Osteocyte (in vitro differentiated cells): ENCODE measurements around the gene MINK1. TPM values are rescaled to one million over a fixed set of nuclear protein-coding genes. Genes with fewer than 3 reads are reported as not detected.

Experiments
- DNase-seq: peaks from one replicate; pipeline ENCODE4 v3.0.0; 2021; ENCODE audit warnings: mixed read lengths; ENCODE audit not compliant: unreplicated experiment; ENCODE audit errors: extremely low spot score
- H3K27ac Mint-ChIP-seq: one replicate; pipeline ENCODE4 v1.8.0; 2021; ENCODE audit warnings: mild to moderate bottlenecking, mixed read lengths; ENCODE audit not compliant: unreplicated experiment
- H3K27me3 Mint-ChIP-seq: one replicate; pipeline ENCODE4 v1.8.0; 2021; ENCODE audit warnings: mixed read lengths; ENCODE audit not compliant: unreplicated experiment
- H3K36me3 Mint-ChIP-seq: one replicate; pipeline ENCODE4 v1.8.0; 2021; ENCODE audit warnings: mixed read lengths; ENCODE audit not compliant: unreplicated experiment
- H3K4me1 Mint-ChIP-seq: one replicate; pipeline ENCODE4 v1.8.0; 2021; ENCODE audit warnings: mixed read lengths; ENCODE audit not compliant: unreplicated experiment
- H3K4me3 Mint-ChIP-seq: one replicate; pipeline ENCODE4 v1.8.0; 2021; ENCODE audit warnings: mild to moderate bottlenecking, moderate library complexity, mixed read lengths; ENCODE audit not compliant: unreplicated experiment
- H3K9me3 Mint-ChIP-seq: one replicate; pipeline ENCODE4 v1.8.0; 2021; ENCODE audit warnings: mixed read lengths; ENCODE audit not compliant: unreplicated experiment
- total RNA-seq: library from RNA; stranded (reverse); gene quantifications from 2 replicates; pipeline ENCODE4 v1.2.1, GENCODE V29; 2021
- TF ChIP-seq, protein P1 (sequence below): fragments of 200-600 bp; sonication (generic); IDR thresholded peaks from 2 replicates; pipeline ENCODE4 v1.5.0; 2021; ENCODE audit warnings: antibody characterized with exemption, mild to moderate bottlenecking, moderate library complexity

Gene MINK1
- total RNA-seq, 1 donor from 2014 or later, result 93.3 TPM

DNA sequence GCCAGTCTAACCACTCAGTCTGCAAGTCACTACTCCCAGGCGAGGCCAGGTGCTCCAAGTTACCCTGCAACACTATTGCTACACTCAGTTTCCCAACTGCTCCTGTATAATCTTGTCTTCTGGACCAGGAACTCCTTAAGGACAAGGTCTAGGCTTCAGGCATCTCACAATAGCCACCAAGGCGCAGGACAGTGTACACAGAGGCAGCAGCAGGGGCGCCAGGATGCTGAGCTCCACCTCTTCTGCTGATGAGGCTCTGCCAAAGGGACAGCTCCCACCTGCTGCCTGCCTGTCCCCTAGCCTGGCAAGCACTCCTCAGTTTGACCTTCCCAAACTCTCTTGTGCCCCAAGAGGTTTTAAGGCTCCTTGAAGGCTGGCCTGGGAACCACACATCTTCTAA is 103.3 kb downstream of the MINK1 start:
- no peak overlapping the region for H3K27ac Mint-ChIP-seq
- H3K4me1 Mint-ChIP-seq, result peaks cover 31% of the 10 kb centered on the region
- DNase-seq, result no peak
- no peaks in the 10 kb centered on the region for H3K27me3 Mint-ChIP-seq
- no peaks in the 10 kb centered on the region for H3K9me3 Mint-ChIP-seq
- H3K4me3 Mint-ChIP-seq, result no peak overlapping the region
- H3K36me3 Mint-ChIP-seq, result peaks cover 8% of the 10 kb centered on the region
- TF ChIP-seq, protein P1, sequence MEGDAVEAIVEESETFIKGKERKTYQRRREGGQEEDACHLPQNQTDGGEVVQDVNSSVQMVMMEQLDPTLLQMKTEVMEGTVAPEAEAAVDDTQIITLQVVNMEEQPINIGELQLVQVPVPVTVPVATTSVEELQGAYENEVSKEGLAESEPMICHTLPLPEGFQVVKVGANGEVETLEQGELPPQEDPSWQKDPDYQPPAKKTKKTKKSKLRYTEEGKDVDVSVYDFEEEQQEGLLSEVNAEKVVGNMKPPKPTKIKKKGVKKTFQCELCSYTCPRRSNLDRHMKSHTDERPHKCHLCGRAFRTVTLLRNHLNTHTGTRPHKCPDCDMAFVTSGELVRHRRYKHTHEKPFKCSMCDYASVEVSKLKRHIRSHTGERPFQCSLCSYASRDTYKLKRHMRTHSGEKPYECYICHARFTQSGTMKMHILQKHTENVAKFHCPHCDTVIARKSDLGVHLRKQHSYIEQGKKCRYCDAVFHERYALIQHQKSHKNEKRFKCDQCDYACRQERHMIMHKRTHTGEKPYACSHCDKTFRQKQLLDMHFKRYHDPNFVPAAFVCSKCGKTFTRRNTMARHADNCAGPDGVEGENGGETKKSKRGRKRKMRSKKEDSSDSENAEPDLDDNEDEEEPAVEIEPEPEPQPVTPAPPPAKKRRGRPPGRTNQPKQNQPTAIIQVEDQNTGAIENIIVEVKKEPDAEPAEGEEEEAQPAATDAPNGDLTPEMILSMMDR, result no peak

DNA sequence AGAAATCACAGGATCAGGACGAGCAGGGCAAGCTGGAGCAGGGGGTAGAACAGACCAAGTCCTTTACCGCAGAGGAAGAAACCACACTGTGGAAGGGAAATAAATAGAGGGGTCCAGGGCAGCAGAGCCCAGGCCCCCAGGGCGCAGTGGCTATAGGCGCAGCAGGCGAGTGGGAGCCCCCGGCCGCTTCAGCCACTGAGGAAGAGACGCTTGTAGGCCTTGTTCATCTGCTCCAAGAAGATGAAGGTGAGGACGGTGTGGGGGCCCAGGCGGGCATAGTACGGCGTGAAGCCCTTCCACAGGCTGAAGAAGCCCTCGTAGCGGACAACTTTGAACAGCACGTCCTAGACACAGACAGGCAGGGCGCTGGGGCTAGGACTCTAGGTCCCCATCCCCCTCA is 104.4 kb downstream of the MINK1 start:
- Mint-ChIP-seq H3K27ac (no peak overlapping the region), H3K4me1 (peaks cover 38% of the 10 kb centered on the region), H3K4me3 (peak overlapping the region; percentile 14), H3K36me3 (peaks cover 11% of the 10 kb centered on the region), H3K9me3 (no peaks in the 10 kb centered on the region), H3K27me3 (no peaks in the 10 kb centered on the region)
- DNase-seq, result no peak
- TF ChIP-seq, protein P1, result no peak

DNA sequence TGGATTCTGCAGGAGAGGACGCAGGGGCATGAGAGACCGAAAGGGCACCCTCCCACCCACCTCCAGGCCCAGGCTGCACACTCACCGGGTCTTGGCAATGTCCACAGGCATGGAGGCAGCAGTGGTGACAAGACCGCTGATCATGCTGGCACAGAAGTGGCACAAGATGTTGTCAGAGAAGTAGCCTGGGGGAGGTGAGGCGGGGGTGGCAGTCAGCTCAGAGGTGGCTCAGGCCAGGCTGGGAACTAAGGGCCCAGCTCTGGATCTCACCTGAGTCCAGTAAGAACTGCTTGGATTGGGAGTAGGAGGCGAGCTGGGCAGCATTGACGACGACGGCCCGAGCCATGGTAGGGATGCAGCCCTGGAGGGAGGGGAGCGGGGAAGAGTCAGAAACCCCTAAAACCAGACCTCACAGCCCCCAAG is 104.9 kb downstream of the MINK1 start:
- no peak overlapping the region for H3K27ac Mint-ChIP-seq

DNA sequence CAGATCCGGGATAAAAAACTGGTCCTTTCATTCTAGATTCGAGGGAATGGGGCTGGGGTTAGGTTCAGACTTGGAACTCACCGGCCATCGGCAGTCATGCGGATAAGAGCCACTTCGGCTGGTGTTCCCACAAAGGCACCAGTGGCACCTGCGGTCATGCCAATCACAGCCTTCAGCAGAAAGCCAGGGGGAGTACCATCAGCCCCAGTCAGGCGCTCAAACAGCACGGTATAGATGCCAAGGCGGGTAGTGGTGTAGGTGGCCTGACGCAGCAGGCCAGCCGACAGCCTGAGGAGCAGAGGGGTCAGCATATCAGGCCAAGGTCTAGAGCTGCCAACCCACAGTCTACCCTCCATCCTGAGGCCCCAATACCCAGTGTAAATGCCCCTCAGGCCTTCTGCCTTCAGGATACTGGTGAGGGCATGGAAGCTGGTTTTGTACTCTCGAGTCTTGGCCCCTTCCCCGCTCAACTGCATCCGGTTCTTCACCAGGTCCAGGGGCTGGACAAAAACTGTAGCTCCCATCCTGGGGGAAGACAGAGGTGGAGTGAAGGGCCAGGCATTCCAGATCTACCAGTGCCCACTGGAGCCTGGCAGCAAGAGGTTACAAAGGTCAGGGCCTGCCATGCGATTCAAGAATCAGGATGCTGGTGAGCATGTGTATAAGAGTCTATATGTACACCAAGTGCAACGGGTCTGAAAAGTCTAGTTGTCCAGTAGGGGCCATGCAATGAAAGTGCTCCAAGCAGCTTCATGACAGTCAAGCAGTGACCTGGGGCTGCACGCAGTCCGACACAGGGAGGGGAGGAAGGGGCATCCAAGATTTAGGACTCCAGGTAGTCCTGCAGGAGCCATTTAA is 105.8 kb downstream of the MINK1 start:
- H3K4me3 Mint-ChIP-seq, result peak overlapping the region; percentile 85
- no peak for DNase-seq
- peaks cover 41% of the 10 kb centered on the region for H3K4me1 Mint-ChIP-seq
- H3K36me3 Mint-ChIP-seq, result peaks cover 16% of the 10 kb centered on the region
- no peaks in the 10 kb centered on the region for H3K9me3 Mint-ChIP-seq
- no peaks in the 10 kb centered on the region for H3K27me3 Mint-ChIP-seq
- TF ChIP-seq, protein P1, result no peak
- peak overlapping the region; percentile 72 for H3K27ac Mint-ChIP-seq

More for the DNA sequence above, 104.9 kb downstream of the MINK1 start:
- no peaks in the 10 kb centered on the region for H3K9me3 Mint-ChIP-seq
- peaks cover 42% of the 10 kb centered on the region for H3K4me1 Mint-ChIP-seq
- TF ChIP-seq, protein P1, result no peak
- no peak for DNase-seq
- H3K36me3 Mint-ChIP-seq, result peaks cover 14% of the 10 kb centered on the region
- no peaks in the 10 kb centered on the region for H3K27me3 Mint-ChIP-seq
- H3K4me3 Mint-ChIP-seq, result peak overlapping the region; percentile 85

DNA sequence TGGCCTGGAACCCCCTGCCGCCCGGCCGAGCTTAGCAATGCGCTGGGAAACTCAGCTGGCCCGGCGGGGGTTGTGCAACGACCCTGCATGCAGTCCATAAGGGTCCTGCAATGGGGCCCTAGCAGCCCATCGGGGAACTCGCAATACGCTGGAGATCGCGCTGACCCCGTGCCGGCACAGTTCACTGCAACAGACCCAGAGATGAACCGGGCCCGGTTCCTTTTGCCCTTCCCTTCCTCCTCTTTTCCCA is 106.3 kb downstream of the MINK1 start:
- Mint-ChIP-seq H3K4me1 (peaks cover 38% of the 10 kb centered on the region), H3K27ac (peak overlapping the region; percentile 72), H3K4me3 (peak overlapping the region; percentile 85)

More for the DNA sequence above, 106.3 kb downstream of the MINK1 start:
- H3K27me3 Mint-ChIP-seq, result no peaks in the 10 kb centered on the region
- TF ChIP-seq, protein P1, result no peak
- no peaks in the 10 kb centered on the region for H3K9me3 Mint-ChIP-seq
- no peak for DNase-seq
- H3K36me3 Mint-ChIP-seq, result peaks cover 16% of the 10 kb centered on the region
